Smooth muscle cell (in vitro differentiated cells): ENCODE measurements around the gene DCN. TPM values are rescaled to one million over a fixed set of nuclear protein-coding genes. Genes with fewer than 3 reads are reported as not detected.
A peak's percentile ranks its signal among the peaks of the same experiment; 100 is the strongest.

Source experiments
- DNase-seq: peaks from one replicate; lab custom pipeline; 2025; ENCODE audit not compliant: unreplicated experiment; lab: John Stamatoyannopoulos, UW
- H2AFZ ChIP-seq: fragments of 200-600 bp; sonication (generic); 2 replicates; pipeline ENCODE4 v1.6.0; 2016; ENCODE audit warnings: antibody characterized with exemption, low read depth, mild to moderate bottlenecking
- H3F3A ChIP-seq: fragments of 200-600 bp; sonication (generic); 2 replicates; pipeline ENCODE4 v1.6.0; 2017; ENCODE audit warnings: antibody characterized with exemption, low read depth
- H3K27ac ChIP-seq: fragments of 200-600 bp; sonication (generic); 2 replicates; pipeline ENCODE4 v1.5.1; 2016; ENCODE audit warnings: low read depth, mild to moderate bottlenecking
- H3K27me3 ChIP-seq: fragments of 200-600 bp; sonication (generic); 2 replicates; pipeline ENCODE4 v1.6.1; 2016; ENCODE audit warnings: low read depth, mild to moderate bottlenecking
- H3K36me3 ChIP-seq: fragments of 200-600 bp; sonication (generic); 2 replicates; pipeline ENCODE4 v1.5.1; 2016; ENCODE audit warnings: low read depth
- H3K4me1 ChIP-seq: fragments of 200-600 bp; sonication (generic); 2 replicates; pipeline ENCODE4 v1.5.1; 2016; ENCODE audit warnings: low read depth
- H3K4me2 ChIP-seq: fragments of 200-600 bp; sonication (generic); 2 replicates; pipeline ENCODE4 v1.6.0; 2016; ENCODE audit warnings: mild to moderate bottlenecking
- H3K4me3 ChIP-seq: fragments of 200-600 bp; sonication (generic); 2 replicates; pipeline ENCODE4 v1.5.1; 2016; ENCODE audit warnings: mild to moderate bottlenecking
- H3K79me2 ChIP-seq: fragments of 200-600 bp; sonication (generic); 2 replicates; pipeline ENCODE4 v1.6.0; 2016; ENCODE audit warnings: low read depth, mild to moderate bottlenecking
- H3K9ac ChIP-seq: fragments of 200-600 bp; sonication (generic); 2 replicates; pipeline ENCODE4 v1.6.0; 2016; ENCODE audit warnings: low read depth
- H3K9me3 ChIP-seq: fragments of 200-600 bp; sonication (generic); replicated peaks from 2 replicates; pipeline ENCODE4 v1.5.1; 2016; ENCODE audit warnings: low read depth
- H4K20me1 ChIP-seq: fragments of 200-600 bp; sonication (generic); 2 replicates; pipeline ENCODE4 v1.6.0; 2016; ENCODE audit warnings: low read depth
- CTCF ChIP-seq: fragments of 200-600 bp; sonication (generic); IDR thresholded peaks from 2 replicates; pipeline ENCODE4 v1.5.1; 2017; ENCODE audit warnings: borderline replicate concordance, mild to moderate bottlenecking, antibody characterized with exemption; ENCODE audit not compliant: insufficient read depth, poor library complexity, severe bottlenecking
- WGBS: methylation state at CpG from one replicate; pipeline ENCODE4 v1.1.7; 2016; ENCODE audit warnings: low lambda C conversion rate; 5-methylcytosine and 5-hydroxymethylcytosine counted together
- polyA plus RNA-seq: library from polyadenylated mRNA; unstranded; fragments of >200 nt; fragmentation: Nextera tagmentation; extraction: Ambion mirVana; gene quantifications from 2 replicates; pipeline ENCODE4 v1.2.1, GENCODE V29; 2016
- total RNA-seq: library from RNA; depleted of rRNA; stranded (reverse); fragments of >200 nt; gene quantifications from 2 replicates; pipeline ENCODE4 v1.2.3, GENCODE V29; 2014

Gene DCN
- total and polyA plus RNA-seq, 2 experiments from 2014 or later: 1,354 to 1,657 TPM

DNA sequence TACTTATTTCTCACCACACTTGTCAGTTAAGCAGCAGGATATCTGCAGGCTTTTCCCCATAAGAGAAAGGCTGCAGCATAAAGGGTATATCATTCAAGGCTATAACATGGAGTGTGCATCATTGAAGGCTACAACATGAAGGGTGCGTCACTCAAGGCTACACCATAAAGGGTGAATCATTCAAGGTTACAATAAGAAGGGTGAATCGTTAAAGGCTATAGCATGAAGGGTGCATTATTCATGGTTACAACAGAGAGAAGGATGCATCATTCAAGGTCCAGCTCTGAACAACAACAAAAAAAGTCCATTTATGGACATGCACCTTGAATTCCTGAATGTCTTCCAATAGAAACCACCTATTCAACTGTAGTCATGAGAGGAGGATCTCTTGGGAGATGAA, 38.6 kb downstream of the DCN start:
- 87% methylated on average over 2 of the region's 2 CpGs for WGBS
- peaks cover 3% of the 10 kb centered on the region for H3K9me3 ChIP-seq

DNA sequence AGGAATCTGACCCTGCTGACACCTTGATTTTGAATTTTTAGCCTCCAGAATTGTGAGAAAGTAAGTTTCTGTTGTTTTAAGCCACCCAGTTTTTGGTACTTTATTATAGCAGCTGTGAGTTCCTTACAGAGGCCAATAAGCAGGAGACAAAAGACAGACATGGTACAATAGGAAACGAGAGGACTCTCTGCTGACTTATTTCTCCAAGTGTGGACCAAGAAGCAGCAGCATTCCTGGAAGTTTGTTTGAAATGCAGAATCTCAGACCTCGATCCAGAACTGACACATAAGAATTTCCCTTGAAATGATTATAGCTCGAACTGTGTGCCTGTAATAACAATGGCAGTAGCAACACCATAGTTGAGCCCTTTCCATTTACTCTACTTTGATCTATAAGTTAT, 39.4 kb downstream of the DCN start:
- DNase-seq: no peak
- no peaks in the 10 kb centered on the region for H3K36me3 ChIP-seq
- no peak overlapping the region for H2AFZ ChIP-seq
- H3K4me3 ChIP-seq: no peak overlapping the region
- peak overlapping the region; percentile 1 for H3K4me2 ChIP-seq
- H3K27me3 ChIP-seq: no peaks in the 10 kb centered on the region
- peak overlapping the region; percentile 93 for H3K27ac ChIP-seq
- no peak for TF ChIP-seq CTCF
- no peaks in the 10 kb centered on the region for H4K20me1 ChIP-seq
- 44% methylated on average over 3 of the region's 3 CpGs for WGBS
- peaks cover 26% of the 10 kb centered on the region for H3K4me1 ChIP-seq
- no peak overlapping the region for H3K9ac ChIP-seq
- H3K79me2 ChIP-seq: no peaks in the 10 kb centered on the region
- peaks cover 42% of the 10 kb centered on the region for H3F3A ChIP-seq
- peaks cover 3% of the 10 kb centered on the region for H3K9me3 ChIP-seq

More for the DNA sequence above, 38.6 kb downstream of the DCN start:
- Histone ChIP-seq H3K4me2 (no peak overlapping the region), H4K20me1 (no peaks in the 10 kb centered on the region), H3K4me3 (no peak overlapping the region), H3K27ac (peak overlapping the region; percentile 32), H2AFZ (no peak overlapping the region), H3K79me2 (no peaks in the 10 kb centered on the region), H3K36me3 (no peaks in the 10 kb centered on the region), H3K27me3 (no peaks in the 10 kb centered on the region), H3F3A (peaks cover 37% of the 10 kb centered on the region), H3K9ac (no peak overlapping the region), H3K4me1 (peaks cover 20% of the 10 kb centered on the region)
- DNase-seq: no peak
- TF ChIP-seq CTCF: no peak

DNA sequence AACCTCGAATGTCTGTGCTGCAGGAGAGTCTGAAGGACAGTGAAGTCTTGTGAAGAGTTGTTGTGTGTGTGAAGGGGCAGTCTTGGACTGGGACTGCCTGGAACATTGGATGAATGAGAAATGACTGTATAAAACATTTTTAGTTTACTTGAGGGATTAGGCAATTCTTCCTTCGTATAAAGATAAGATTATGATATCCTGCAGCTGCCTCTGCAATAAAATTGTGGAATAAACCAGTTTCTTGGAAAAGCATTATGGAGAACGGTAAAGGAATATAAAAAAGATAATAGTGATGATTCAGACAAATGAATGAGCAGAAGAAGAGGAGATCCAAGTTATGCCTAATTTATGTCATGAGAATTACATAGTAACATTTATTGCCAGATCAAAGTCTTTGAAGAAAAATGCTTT, 40.4 kb downstream of the DCN start:
- no peak for DNase-seq

More for the DNA sequence above, 40.4 kb downstream of the DCN start:
- no peak overlapping the region for H2AFZ ChIP-seq
- H3K4me1 ChIP-seq: peaks cover 30% of the 10 kb centered on the region
- no peak for TF ChIP-seq CTCF
- H3K9me3 ChIP-seq: no peaks in the 10 kb centered on the region
- no peak overlapping the region for H3K4me3 ChIP-seq
- no peaks in the 10 kb centered on the region for H3K27me3 ChIP-seq
- no peaks in the 10 kb centered on the region for H3K36me3 ChIP-seq
- H4K20me1 ChIP-seq: no peaks in the 10 kb centered on the region
- H3K9ac ChIP-seq: peak overlapping the region; percentile 20
- 21% methylated on average over 3 of the region's 3 CpGs for WGBS
- no peaks in the 10 kb centered on the region for H3K79me2 ChIP-seq
- H3F3A ChIP-seq: peaks cover 49% of the 10 kb centered on the region
- H3K4me2 ChIP-seq: peak overlapping the region; percentile 69
- H3K27ac ChIP-seq: peak overlapping the region; percentile 93
